HG03342 (cell line): ENCODE measurements around the gene ZNF724.
"Not testable (repeated sequence)": the region's sequence is repeated elsewhere in the genome, so short reads cannot be mapped to it uniquely, and the experiment has no call there.

Source experiments
- ATAC-seq: cut with Tn5 transposase; IDR thresholded peaks from one replicate; pipeline ENCODE4 v1.9.1; 2021; ENCODE audit warnings: mild to moderate bottlenecking, moderate library complexity; ENCODE audit not compliant: unreplicated experiment

ZNF724 gene

GRCh38 chr19:23249911-23250649, at the start of gene ZNF724:
ZNF724 (minus strand) TSS chr19:23250394; CDS start chr19:23250242, 152 bp downstream.
- ATAC-seq, result peak; percentile 98

DNA sequence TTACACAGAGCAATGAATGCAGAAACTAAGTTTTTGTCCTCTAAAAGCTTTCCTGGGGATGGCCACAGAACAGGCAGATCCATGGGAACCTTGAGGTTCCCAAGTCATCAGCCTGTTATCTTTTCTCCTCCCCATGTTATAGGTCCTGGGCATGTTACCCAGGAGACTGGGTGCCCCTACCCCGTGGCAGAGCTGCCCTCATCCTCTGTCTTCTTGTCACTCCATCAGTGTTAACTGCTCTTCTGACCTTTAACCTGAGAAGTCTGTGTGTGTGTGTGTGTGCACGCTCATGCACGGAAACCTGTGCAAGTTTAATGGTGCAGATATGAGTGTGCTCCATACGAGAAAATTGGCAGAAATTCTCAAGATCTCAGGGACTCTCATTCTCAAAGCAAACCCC, 43.9 kb upstream of the ZNF724 start:
- no peak for ATAC-seq

- not testable (repeated sequence) for ATAC-seq
These were observed 39.8 kb upstream of the ZNF724 start for GRCh38 chr19:23289966-23290365.

DNA sequence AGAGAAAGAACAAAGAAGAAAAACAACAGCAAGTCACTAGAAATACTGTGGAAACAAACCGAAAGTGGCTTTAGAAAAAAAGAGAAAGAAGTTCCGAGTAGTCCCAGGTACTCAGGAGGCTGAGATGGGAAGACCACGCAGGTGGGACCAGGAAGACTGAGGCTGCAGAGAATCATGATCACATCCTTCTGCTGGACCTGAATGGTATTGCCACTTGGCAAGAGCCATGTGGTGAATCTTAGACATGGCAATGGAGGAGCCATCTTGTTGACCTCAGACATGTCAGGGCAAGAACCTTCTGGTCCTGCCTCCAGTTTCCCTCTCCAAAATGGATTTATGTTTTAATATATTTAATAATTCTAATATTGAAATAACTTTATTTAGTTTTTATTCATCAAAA, 37.4 kb upstream of the ZNF724 start:
- ATAC-seq, result no peak

GRCh38 chr19:23286477-23286876, 36.3 kb upstream of the ZNF724 start:
- no peak for ATAC-seq

DNA sequence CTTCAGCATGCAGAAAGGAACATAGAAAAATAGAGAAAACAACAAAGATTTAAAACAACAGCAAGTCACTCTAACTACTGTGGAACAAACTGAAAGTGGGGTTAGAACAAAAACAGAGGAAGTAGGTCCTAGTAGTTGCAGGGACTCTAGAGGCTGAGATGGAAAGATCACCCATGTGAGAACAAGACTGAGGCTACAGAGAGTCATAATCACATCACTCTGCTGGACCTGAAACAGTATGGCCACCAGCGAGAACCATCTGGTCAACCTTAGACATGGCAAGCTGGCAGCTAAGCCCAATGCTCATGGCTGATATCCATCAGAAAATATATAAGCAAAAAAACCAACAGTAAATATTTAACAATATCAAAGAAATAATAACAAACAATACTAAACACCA, 35.8 kb upstream of the ZNF724 start:
- ATAC-seq, result no peak

GRCh38 chr19:23285326-23285725, 35.1 kb upstream of the ZNF724 start:
- ATAC-seq, result not testable (repeated sequence)

GRCh38 chr19:23283925-23284324, 33.7 kb upstream of the ZNF724 start:
- ATAC-seq, result no peak

DNA sequence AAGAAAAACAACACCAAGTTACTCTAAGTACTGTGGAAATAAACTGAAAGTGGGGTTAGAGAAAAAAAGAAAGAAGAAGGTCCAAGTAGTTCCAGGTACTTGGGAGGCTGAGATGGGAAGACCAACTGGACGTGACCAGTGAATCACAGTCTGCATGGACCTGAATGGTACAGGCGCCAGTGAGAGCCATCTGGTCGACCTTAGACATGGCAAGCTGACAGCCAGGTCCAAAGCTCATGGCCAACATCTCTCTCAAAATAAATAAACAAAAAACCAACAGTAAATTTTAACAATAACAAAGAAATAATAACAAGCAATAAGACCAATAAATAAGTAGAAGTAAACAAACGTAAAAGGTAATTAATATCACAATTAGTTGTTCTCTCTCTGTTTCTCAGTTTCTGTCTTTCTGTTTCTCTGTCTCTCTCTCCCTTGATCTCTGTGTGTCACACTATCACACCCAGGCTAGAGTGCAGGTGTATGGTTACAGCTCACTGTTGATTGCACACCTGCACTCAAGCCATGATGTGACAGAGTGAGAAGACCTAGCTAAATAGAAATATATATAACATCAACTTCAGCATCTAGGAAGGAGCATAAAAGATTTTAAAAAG, 31.6 kb upstream of the ZNF724 start:
- ATAC-seq, result no peak

DNA sequence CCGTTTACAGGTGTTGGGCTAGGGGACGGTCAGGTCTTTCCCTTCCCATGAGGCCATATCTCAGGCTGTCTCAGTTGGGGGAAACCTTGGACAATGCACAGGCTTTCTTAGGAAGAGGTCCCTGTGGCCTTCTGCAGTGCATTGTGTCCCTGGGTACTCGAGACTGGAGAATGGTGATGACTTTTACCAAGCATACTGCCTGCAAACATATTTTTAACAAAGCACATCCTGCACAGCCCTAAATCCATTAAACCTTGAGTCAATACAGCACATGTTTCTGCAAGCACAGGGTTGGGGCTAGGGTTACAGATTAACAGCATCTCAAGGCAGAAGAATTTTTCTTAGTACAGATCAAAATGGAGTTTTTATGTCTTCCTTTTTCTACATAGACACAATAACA, 27.9 kb upstream of the ZNF724 start:
- not testable (repeated sequence) for ATAC-seq

DNA sequence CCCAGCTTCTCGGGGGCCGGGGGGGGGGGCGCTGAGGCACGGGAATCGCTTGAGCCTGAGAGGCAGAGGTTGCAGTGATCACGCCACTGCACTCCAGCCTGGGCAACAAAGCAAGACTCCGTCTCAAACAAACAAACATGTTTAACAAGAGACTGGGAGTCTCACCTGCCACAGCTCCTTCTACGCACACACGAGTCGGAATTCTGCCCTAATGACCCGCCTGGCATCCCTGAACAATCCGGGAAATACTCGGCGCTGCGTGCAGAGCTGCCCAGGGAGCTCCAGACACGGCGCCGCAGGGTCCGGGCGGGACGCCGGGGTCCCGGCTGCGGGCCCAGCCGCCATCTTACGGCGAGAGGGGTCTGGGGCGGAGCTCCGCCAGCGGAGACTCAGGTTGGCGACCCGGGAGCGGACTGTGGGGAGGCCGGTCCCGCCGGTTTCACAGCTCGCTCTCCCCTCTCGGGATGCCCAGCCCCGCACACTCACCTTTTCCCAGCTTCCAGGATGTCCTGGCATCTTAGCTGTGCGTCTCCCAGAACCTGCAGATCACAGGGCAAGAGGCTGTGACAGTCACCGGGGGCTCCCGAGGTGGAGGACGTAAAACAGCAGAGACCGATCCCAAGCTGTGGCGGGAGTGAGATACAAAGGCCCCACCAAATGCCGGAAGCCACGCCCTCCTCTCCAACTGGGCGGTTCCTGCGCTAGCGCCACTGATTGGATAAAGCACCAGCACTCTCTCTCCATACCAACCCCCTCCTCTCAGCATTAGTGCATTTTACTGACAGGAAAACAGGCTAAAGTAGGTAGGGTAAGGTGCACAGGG, 23.6 kb upstream of the ZNF724 start:
- ATAC-seq, result peak; percentile 98

DNA sequence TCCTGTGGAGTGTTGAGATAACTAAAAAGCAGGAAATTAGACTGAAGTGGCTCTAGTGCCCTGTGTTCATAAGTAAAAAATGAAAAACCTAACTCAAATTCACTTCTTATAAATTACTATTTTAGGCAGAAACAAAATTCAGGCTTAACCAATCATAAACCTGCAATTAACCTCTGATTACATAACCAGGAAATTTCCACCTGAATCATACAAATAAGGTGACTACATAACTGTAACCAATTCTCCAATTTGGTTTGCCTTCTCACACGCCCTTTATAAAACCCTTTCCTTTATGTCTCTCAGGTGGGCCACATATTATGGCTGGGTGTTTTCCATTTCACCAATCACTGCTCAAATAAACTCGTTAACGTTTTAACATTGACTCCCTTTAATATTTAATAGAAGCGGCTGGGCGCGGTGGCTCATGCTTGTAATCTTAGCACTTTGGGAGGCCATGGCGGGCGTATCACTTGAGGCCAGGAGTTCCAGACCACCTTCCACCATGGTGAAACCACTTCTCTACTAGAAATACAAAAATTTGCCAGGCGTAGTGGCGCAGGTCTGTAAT, 22.9 kb upstream of the ZNF724 start:
- ATAC-seq, result no peak

GRCh38 chr19:23263870-23264590, 13.8 kb upstream of the ZNF724 start:
- no peak for ATAC-seq

- ATAC-seq, result no peak
These were observed 13.2 kb upstream of the ZNF724 start for GRCh38 chr19:23263396-23263795.

- no peak for ATAC-seq
These were observed 12.7 kb upstream of the ZNF724 start for GRCh38 chr19:23262920-23263319.

- no peak for ATAC-seq
These were observed 11.4 kb upstream of the ZNF724 start for GRCh38 chr19:23261496-23262020.

GRCh38 chr19:23260956-23261355, 10.8 kb upstream of the ZNF724 start:
- ATAC-seq, result no peak

DNA sequence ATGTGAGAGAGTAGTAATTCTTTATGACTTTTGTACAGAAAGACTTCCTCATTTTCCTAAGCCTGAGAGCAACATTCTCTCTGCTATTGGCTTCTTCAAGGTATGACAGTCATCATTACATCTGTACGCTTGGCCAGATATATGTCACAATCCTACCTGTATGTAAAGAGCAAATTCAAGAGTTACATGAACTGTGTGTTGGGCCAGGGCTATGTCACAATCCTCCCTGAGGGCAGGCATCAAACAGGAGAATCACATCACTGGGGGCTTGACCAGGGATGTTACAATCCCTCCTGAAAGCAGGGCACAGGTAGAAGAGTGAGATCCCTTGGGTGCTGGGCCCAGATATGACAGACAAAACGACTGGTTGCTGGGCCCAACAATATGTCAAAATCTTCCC, 9.8 kb upstream of the ZNF724 start:
- ATAC-seq, result no peak

DNA sequence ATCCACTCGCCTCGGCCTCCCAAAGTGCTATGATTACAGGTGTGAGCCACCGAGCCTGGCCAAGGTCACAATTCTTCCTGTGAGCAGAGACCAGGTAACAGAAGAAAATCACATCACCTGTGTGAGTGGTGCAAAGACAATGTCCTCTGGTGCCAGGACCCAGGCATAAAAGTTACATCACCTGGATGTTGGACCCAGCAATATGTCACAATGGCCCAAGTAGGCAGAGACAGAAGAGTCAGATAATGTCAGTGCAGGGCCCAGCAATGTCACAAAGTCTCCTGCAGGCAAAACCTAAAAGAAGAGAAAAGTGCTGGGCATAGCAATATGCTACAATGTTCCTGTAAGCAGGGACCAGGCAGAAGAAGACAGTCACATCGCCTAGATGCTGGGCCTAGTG, 5.5 kb upstream of the ZNF724 start:
- no peak for ATAC-seq

- ATAC-seq, result no peak
These were observed 4.1 kb upstream of the ZNF724 start for GRCh38 chr19:23254141-23254910.
